ENCODE results near the gene AMN.

AMN gene

GRCh38 chr14:102930138-102930752, 7.8 kb downstream of the AMN start:
- DNase-seq, result no peak

- DNase-seq, result no peak
Observed at GRCh38 chr14:102930753-102931579, 8.5 kb downstream of the AMN start.

- DNase-seq, result no peak
Observed at GRCh38 chr14:102931580-102932285, 9.3 kb downstream of the AMN start.

- DNase-seq, result no peak
Observed at GRCh38 chr14:102932484-102933248, 10.2 kb downstream of the AMN start.

- no peak for DNase-seq
Observed at GRCh38 chr14:102933618-102934231, 11.3 kb downstream of the AMN start.

GRCh38 chr14:102935756-102936155, 13.3 kb downstream of the AMN start:
- no peak for DNase-seq

- no peak for DNase-seq
Observed at GRCh38 chr14:102937331-102938175, 15.1 kb downstream of the AMN start.

- no peak for DNase-seq
Observed at GRCh38 chr14:102938191-102938590, 15.7 kb downstream of the AMN start.

- DNase-seq, result no peak
Observed at GRCh38 chr14:102939329-102939728, 16.9 kb downstream of the AMN start.

GRCh38 chr14:102939820-102940561, 17.5 kb downstream of the AMN start:
- DNase-seq, result no peak

GRCh38 chr14:102940729-102941362, 18.4 kb downstream of the AMN start:
- no peak for DNase-seq

GRCh38 chr14:102941419-102942011, 19.1 kb downstream of the AMN start:
- DNase-seq, result no peak

GRCh38 chr14:102942069-102942468, 19.6 kb downstream of the AMN start:
- DNase-seq, result no peak

- no peak for DNase-seq
Observed at GRCh38 chr14:102943454-102943853, 21.0 kb downstream of the AMN start.

- no peak for DNase-seq
Observed at GRCh38 chr14:102943979-102944378, 21.5 kb downstream of the AMN start.

GRCh38 chr14:102944448-102945330, 22.2 kb downstream of the AMN start:
- no peak for DNase-seq

GRCh38 chr14:102945346-102946130, 23.1 kb downstream of the AMN start:
- DNase-seq, result no peak
